GM12875 (cell line): Measurements from ENCODE around the gene ZFAND2B.
A peak's percentile ranks its signal among the peaks of the same experiment; 100 is the strongest.

Experiments used
- H3K4me3 ChIP-seq: one replicate; pipeline ENCODE4 v1.5.1; 2011; ENCODE audit warnings: low read depth, low read length, control low read depth
- TF ChIP-seq, protein P1 (sequence below): IDR thresholded peaks from 2 replicates; pipeline ENCODE4 v1.5.1; 2011; ENCODE audit warnings: low read depth, mild to moderate bottlenecking, control low read depth, inconsistent platforms, low read length, moderate library complexity, borderline replicate concordance; ENCODE audit not compliant: insufficient read depth

Gene ZFAND2B

DNA sequence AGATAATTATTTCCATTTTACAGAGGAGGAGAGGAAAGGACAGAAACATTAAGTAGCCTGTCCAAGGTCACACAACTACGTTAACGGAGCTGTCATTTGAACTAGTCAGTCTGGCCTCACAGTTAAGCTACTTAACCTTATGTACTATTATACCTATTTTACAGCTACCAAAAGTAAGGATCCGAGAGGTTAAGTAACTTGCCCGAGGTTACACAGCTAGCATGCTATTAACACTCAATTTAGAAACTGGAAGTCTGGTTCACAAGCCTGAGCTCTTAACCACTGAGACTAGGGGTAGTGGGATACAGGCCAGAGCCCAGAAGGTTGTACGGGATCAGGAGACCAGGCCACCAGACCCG is 38.2 kb downstream of the ZFAND2B start:
- TF ChIP-seq, protein P1, sequence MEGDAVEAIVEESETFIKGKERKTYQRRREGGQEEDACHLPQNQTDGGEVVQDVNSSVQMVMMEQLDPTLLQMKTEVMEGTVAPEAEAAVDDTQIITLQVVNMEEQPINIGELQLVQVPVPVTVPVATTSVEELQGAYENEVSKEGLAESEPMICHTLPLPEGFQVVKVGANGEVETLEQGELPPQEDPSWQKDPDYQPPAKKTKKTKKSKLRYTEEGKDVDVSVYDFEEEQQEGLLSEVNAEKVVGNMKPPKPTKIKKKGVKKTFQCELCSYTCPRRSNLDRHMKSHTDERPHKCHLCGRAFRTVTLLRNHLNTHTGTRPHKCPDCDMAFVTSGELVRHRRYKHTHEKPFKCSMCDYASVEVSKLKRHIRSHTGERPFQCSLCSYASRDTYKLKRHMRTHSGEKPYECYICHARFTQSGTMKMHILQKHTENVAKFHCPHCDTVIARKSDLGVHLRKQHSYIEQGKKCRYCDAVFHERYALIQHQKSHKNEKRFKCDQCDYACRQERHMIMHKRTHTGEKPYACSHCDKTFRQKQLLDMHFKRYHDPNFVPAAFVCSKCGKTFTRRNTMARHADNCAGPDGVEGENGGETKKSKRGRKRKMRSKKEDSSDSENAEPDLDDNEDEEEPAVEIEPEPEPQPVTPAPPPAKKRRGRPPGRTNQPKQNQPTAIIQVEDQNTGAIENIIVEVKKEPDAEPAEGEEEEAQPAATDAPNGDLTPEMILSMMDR: no peak
- H3K4me3 ChIP-seq: peak overlapping the region; percentile 54

DNA sequence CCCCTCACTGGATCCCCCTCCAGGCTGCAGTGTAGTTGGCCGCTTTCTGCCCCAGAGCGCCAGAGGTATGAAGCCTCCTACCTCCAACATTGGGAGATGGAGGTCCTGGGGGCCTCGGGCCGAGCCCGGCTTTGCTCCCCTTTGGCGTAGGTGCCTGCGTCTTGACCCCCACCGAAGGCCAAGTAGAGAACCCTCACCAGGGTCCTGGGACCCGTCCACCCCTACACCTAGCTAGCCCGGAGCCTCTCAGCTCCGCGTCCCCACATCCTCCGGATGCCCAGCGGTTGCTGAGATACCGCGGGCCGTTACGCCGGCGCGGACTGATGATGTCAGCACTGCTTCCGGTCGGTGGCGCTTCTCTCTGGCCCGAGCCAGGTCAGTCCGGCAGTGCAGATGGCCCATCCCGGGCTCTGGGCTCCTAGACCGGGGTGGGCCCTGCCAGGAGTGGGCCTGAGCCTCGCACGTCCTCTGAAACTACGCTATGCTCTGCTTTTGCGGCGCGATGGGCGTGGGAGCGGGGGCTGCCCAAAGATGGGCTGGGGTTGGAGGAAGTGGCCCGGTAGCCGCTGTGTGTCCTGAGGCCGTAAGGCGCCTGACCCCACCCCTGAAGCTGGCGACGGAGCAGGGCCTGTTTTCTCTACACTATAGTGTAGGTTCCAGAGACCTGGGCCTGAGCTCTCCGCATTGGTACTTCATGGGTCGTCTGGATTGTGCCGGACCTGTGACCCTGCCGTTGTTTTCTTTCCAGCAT is 38.7 kb downstream of the ZFAND2B start, which contains the start of the genes GLB1L and STK16:
TSS of gene GLB1L (minus strand) at position 297 of the 751 bp plus-strand sequence. CDS start 1,871 bp downstream, outside the sequence.
TSS of gene STK16 (plus strand) at position 332 of the 751 bp plus-strand sequence. CDS start 521 bp downstream, outside the sequence.
- peak within 1 kb of the TSS; percentile 54 for H3K4me3 ChIP-seq
- TF ChIP-seq, protein P1: no peak

DNA sequence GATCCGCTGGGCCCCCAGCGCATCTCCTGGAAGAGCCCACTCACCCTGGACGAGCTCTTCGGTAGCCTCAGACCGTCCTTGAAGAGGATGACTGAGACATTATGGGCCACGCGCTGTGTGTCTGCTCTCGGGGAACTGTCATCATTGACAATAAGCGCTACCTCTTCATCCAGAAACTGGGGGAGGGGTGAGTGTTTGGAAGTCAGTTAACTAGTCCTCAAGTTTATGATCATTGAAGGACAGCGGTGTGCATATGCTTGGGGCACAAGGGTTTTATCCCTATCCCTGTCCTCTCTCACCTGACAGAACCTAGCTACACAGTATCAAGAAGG is 39.3 kb downstream of the ZFAND2B start:
- TF ChIP-seq, protein P1: no peak
- peak overlapping the region; percentile 54 for H3K4me3 ChIP-seq

DNA sequence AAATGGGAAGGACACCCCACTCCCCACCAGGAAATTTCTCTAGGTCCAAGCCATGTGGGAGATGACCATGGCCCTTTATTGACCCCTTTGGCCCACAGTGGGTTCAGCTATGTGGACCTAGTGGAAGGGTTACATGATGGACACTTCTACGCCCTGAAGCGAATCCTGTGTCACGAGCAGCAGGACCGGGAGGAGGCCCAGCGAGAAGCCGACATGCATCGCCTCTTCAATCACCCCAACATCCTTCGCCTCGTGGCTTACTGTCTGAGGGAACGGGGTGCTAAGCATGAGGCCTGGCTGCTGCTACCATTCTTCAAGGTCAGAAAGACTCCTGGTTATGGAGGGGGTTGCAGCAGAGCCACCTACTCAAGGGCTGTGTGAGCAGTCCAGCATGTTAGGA is 40.0 kb downstream of the ZFAND2B start:
- H3K4me3 ChIP-seq: no peak overlapping the region
- TF ChIP-seq, protein P1: no peak

DNA sequence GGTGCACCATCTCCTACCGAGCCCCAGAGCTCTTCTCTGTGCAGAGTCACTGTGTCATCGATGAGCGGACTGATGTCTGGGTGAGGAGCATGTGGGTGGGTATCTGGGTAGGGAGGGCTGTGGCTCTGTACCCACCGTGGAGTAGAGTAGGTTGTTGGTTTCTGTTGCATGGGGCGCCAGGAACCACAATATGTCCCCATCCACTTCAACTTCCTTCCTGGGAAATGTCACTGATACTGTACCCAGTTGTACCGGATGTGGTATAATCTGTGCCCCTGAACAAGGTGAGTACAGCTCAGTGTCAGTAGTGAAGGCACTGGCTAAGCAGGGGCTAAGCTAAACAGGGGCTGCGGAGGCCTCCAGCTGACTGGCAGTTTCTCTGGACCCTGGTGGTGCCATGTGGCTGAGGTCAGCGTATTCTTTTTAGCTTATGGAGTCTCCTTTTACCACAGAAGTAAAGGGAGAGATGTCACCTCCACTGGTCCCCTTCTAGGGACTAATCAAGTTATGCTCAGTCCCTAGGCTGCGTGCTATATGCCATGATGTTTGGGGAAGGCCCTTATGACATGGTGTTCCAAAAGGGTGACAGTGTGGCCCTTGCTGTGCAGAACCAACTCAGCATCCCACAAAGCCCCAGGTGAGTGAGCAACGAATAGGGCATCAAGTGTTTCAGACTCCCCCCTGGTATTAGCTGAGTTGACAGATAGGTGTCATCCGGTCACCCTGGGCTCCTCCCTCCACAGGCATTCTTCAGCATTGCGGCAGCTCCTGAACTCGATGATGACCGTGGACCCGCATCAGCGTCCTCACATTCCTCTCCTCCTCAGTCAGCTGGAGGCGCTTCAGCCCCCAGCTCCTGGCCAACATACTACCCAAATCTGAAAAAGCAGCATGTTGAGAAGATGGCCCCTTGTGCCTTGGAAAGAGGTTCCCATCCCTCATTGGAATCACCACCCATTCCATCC is 41.4 kb downstream of the ZFAND2B start:
- H3K4me3 ChIP-seq: no peak overlapping the region

DNA sequence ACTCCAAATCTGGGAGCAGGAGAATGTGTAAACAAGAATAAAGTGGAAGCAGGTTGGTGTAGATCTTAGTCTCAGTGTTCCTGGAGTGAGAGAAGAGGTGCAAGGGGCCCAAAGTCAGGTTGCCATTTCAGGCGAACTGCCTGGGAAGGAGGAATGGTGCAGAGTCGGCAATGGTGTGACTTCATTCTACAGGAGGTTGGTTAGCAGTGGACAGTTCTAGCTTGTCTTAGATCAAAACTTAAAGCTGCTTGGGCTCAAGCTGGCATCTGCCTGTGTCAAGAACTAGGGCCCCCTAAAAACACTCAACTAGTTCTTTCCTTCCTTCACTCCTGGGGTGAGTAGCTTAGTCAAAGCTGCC is 42.2 kb downstream of the ZFAND2B start:
- H3K4me3 ChIP-seq: no peak overlapping the region

More for the DNA sequence above, 41.4 kb downstream of the ZFAND2B start:
- TF ChIP-seq, protein P1: no peak

More for the DNA sequence above, 42.2 kb downstream of the ZFAND2B start:
- TF ChIP-seq, protein P1: no peak
